Thymus (tissue), 11 donors: ENCODE measurements around the gene MYBL2. TPM values are rescaled to one million over a fixed set of nuclear protein-coding genes. Genes with fewer than 3 reads are reported as not detected.

Source experiments
- DNase-seq, 9 donors: peaks; one replicate each; pipeline ENCODE4 v3.0.0-alpha.2; 2013; ENCODE audit warnings: low spot score in 9 of 9, low read depth in 6 of 9, missing footprints in 1 of 9
- H3K27ac ChIP-seq, 2 donors: one replicate each; pipeline ENCODE4 v1.5.1; 2013; ENCODE audit warnings: control low read depth in 1 of 2, low read depth in 1 of 2, low read length in 1 of 2, mild to moderate bottlenecking in 1 of 2, moderate library complexity in 1 of 2
- H3K27me3 ChIP-seq, 2 donors: one replicate each; pipeline ENCODE4 v1.5.1; 2013; ENCODE audit warnings: low read length in 1 of 2; ENCODE audit not compliant: control insufficient read depth in 2 of 2, insufficient read depth in 1 of 2
- H3K36me3 ChIP-seq, 2 donors: one replicate each; pipeline ENCODE4 v1.5.1; 2013; ENCODE audit warnings: low read length in 1 of 2, mild to moderate bottlenecking in 1 of 2, moderate library complexity in 1 of 2; ENCODE audit not compliant: control insufficient read depth in 2 of 2, insufficient read depth in 2 of 2
- H3K4me1 ChIP-seq, 2 donors: one replicate each; pipeline ENCODE4 v1.5.1; 2013; ENCODE audit warnings: low read length in 2 of 2; ENCODE audit not compliant: control insufficient read depth in 2 of 2, insufficient read depth in 2 of 2
- H3K4me3 ChIP-seq, 2 donors: one replicate each; pipeline ENCODE4 v1.5.1; 2013; ENCODE audit warnings: low read length in 2 of 2, control low read depth in 1 of 2, mild to moderate bottlenecking in 1 of 2
- H3K9me3 ChIP-seq, 2 donors: one replicate each; pipeline ENCODE4 v1.5.1; 2013; ENCODE audit warnings: low read length in 1 of 2, mild to moderate bottlenecking in 1 of 2; ENCODE audit not compliant: control insufficient read depth in 2 of 2, insufficient read depth in 1 of 2
- WGBS: extraction: QIAGEN DNeasy Blood & Tissue Kit; methylation state at CpG from one replicate; pipeline ENCODE4 v1.1.7; 2013; 5-methylcytosine and 5-hydroxymethylcytosine counted together
- polyA plus RNA-seq: library from polyadenylated mRNA; stranded (reverse); fragments of 200-250 nt; gene quantifications from one replicate; pipeline ENCODE4 v1.2.3, GENCODE V29; 2013
- total RNA-seq: library from RNA; stranded (reverse); fragments of 120-200 nt; gene quantifications from one replicate; pipeline ENCODE4 v1.2.4, GENCODE V29; 2013
- donor health status: healthy.

MYBL2 gene
- total and polyA plus RNA-seq, 2 donors = 2.4 to 28.8 TPM

DNA sequence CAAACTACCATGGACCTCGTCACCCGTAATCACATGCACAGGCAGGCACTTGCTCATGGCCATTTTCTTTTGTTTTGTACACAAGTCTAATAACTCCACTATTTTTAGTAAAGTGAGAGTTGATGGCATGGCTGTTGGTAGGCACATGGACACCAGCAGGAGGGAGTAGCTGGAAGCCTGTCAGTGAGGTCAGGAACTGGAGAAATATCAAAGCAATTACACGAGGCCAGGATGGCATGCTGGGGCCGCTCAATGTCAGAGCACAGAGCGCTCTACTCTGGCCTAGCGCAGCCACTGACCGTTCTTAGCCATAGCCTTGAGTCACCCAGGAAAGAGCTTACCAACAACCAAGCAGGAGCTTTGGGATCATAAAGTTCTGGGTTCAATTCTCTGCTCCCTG is 96.0 kb downstream of the MYBL2 start:
- DNase-seq = no peak
- no peaks in the 10 kb centered on the region for H3K36me3 ChIP-seq
- peaks cover 0 to 21% of the 10 kb centered on the region in 2 donors for H3K27me3 ChIP-seq
- no peak overlapping the region for H3K4me3 ChIP-seq
- H3K27ac ChIP-seq = no peak overlapping the region
- WGBS = 93% methylated on average over 7 of the region's 7 CpGs
- H3K9me3 ChIP-seq = no peaks in the 10 kb centered on the region
- no peaks in the 10 kb centered on the region for H3K4me1 ChIP-seq

DNA sequence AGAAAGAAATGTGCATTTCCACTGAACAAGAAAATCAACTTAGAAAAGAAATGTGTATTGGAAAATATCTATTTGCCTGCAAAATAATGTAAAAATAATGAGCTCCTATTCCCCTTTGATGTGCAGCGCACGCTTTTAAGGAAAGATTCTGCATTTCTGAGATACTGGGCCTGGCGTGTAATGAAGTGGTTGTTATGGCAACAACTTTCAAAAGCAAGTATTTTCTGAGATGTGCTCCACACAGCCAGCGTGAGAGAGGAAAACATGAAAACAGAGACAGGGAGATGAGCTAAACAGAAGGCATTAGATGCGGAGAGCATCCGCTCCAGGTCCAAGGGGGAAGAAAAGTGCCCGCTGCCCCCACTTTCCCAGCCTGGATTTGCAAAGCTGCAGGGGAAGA is 99.0 kb downstream of the MYBL2 start:
- DNase-seq = no peak
- H3K27me3 ChIP-seq = peaks cover 0 to 27% of the 10 kb centered on the region in 2 donors
- no peaks in the 10 kb centered on the region for H3K36me3 ChIP-seq
- no peaks in the 10 kb centered on the region for H3K4me1 ChIP-seq
- H3K27ac ChIP-seq = no peak overlapping the region
- no peaks in the 10 kb centered on the region for H3K9me3 ChIP-seq
- WGBS = 83% methylated on average over 7 of the region's 7 CpGs
- H3K4me3 ChIP-seq = no peak overlapping the region

Other genes starting within 250 kb of the MYBL2 start
- 88.2 TPM for gene SRSF6, start 209.2 kb upstream of the MYBL2 start, total RNA-seq
- gene SRSF6, start 209.2 kb upstream of the MYBL2 start, polyA plus RNA-seq = 180 TPM
- gene L3MBTL1, start 159.4 kb upstream of the MYBL2 start, total RNA-seq = 3.7 TPM
- gene L3MBTL1, start 159.4 kb upstream of the MYBL2 start, polyA plus RNA-seq = 13.5 TPM
- gene SGK2, start 108.1 kb upstream of the MYBL2 start, total RNA-seq = 0.09 TPM
- 1.2 TPM for gene SGK2, start 108.1 kb upstream of the MYBL2 start, polyA plus RNA-seq
- gene IFT52, start 76.2 kb upstream of the MYBL2 start, total RNA-seq = 34.8 TPM
- gene IFT52, start 76.2 kb upstream of the MYBL2 start, polyA plus RNA-seq = 22.3 TPM
- 0.14 TPM for gene GTSF1L, start 59.9 kb downstream of the MYBL2 start, total RNA-seq
- gene GTSF1L, start 59.9 kb downstream of the MYBL2 start, polyA plus RNA-seq = 0.75 TPM
- gene TOX2, start 247.7 kb downstream of the MYBL2 start, total RNA-seq = 14.5 TPM
- 75.8 TPM for gene TOX2, start 247.7 kb downstream of the MYBL2 start, polyA plus RNA-seq